Myocyte (in vitro differentiated cells): ENCODE data around the gene RAB40AL. TPM values are rescaled to one million over a fixed set of nuclear protein-coding genes. Genes with fewer than 3 reads are reported as not detected.

Experiments
- DNase-seq: peaks from one replicate; pipeline ENCODE4 v3.0.0-alpha.2; 2012; ENCODE audit warnings: low read depth
- total RNA-seq: library from RNA; depleted of rRNA; stranded (reverse); fragments of >200 nt; gene quantifications from 2 replicates; pipeline ENCODE4 v1.2.3, GENCODE V29; 2014

RAB40AL gene
- total RNA-seq, 1 donor from 2014 or later, result 0.43 TPM

DNA sequence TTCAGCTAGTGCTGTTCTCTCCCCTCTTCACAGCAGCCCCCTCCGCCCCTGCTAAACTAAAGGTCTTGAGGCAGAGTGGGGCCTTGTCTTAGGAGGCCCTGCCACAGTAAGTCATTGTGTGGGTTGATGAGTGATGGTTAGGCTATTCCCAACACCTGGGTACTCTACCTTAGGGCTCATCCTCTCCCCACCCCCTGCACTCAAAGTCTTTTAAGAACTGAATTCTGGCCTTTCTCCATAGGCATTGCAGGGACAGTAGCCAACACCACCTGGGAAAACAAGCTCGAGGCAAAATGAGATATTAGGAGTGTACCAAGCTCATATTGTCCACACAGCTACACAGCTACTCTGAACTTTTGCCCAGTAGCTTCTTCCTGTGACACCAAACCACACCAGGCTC lies 42.5 kb downstream of the RAB40AL start:
- no peak for DNase-seq

DNA sequence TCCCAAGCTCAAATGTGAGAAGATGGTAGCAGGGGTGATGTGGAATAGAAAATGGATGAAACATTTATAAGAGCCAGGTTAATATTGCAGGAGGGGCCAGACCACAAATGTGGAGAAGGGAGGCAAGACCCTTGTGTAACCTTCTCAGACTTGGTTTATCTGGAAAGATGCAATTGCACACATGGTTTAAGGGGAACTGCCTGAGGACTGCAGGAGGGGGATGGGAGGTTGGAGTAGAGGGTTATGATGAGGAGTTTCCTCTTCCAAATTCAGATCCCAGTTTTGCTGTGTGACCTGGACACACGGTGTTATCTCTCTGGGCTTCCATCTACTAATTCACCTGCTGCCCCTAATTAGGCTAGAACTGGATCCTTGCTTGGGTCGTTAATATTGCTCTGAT lies 46.1 kb downstream of the RAB40AL start:
- DNase-seq, result no peak

DNA sequence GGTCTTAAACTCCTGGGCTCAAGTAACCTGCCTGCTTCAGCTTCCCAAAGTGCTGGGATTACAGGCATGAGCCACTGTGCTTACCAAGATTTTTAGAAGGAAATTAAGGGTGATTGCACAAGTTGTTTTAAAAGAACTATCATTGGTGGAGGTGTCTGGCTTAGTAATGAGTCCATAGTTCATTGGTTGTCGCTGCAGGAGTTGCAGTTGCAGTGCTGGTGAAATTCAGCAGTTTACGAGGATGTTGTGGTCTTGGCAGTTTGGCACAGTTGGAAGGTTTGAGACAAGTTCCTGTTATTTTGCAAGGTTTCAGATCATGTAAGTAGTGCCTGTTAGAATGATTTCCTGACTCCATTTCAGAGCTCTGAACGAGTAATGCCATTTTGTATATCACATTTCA lies 48.1 kb downstream of the RAB40AL start:
- DNase-seq, result no peak

Other genes starting within 250 kb of the RAB40AL start
- gene GPRASP2, start 224.8 kb upstream of the RAB40AL start, total RNA-seq, result 6.6 and 11.0 TPM in 2 replicates
- gene GPRASP3, start 216.5 kb upstream of the RAB40AL start, total RNA-seq, result 4.3 and 13.5 TPM in 2 replicates
- gene BEX1, start 126.9 kb downstream of the RAB40AL start, total RNA-seq, result 1.3 and 1.7 TPM in 2 replicates
- 0.26 and 0.75 TPM in 2 replicates for gene NXF3, start 155.9 kb downstream of the RAB40AL start, total RNA-seq